Measurements from ENCODE around the gene GPR137B. TPM values are rescaled to one million over a fixed set of nuclear protein-coding genes. Genes with fewer than 3 reads are reported as not detected.

The GPR137B gene
- total and polyA plus RNA-seq, 2 of the 8 experiments (the other 6 are each of a cell fraction or from before 2014, with no cell fraction given) = 6.9 to 7.7 TPM

DNA sequence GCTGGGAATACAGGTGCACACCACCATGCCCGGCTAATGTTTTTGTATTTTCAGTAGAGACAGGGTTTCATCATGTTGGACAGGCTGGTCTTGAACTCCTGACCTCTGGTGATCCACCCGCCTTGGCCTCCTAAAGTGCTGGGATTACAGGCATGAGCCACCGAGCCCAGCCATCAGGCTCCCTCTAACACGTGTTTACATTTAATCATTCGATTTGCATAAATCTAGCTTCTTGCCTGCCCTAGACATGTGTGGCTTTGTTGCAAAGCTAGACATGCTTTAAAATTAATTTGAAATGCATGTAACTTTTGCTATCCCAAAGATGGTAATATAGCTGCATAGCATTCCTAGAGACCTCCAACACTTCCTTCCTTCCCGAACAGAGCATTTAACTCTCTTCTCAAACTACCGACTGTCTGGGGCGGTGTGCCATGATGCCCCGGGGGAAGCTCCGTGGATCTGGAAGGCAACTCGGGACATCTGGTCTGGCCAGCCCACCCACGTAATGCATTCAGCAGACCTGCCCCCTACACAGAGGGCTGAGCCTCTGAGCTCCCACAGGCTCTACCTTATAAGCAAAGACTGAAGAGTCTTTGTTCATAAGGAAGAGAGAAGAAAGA is 42.9 kb upstream of the GPR137B start (continued):
- TF ChIP-seq ZNF274 (IDR thresholded peaks at IDR 0.05; ENCODE audit: borderline replicate concordance, extremely low read depth, low read length) = no peak
- TF ChIP-seq CREB1 (IDR thresholded peaks at IDR 0.05) = no peak
- TF ChIP-seq BRCA1 (IDR thresholded peaks at IDR 0.05; ENCODE audit: low read depth, low read length) = no peak
- TF ChIP-seq CHD2 (IDR thresholded peaks at IDR 0.05; ENCODE audit: low read length) = no peak
- no peak for TF ChIP-seq GTF2F1 (IDR thresholded peaks at IDR 0.05; ENCODE audit: borderline replicate concordance, low read depth, low read length)
- no peak for TF ChIP-seq SP4 (IDR thresholded peaks at IDR 0.05; ENCODE audit: low read length)
- no peak for TF ChIP-seq CTCF (IDR thresholded peaks at IDR 0.05; ENCODE audit: control extremely low read depth in 1 of 3, insufficient read depth in 1 of 3, low read depth in 1 of 3, low read length in 3 of 3)
